PC-3 (cell line): ENCODE data around the gene SUGCT. TPM values are rescaled to one million over a fixed set of nuclear protein-coding genes. Genes with fewer than 3 reads are reported as not detected.
A peak's percentile ranks its signal among the peaks of the same experiment; 100 is the strongest.

Experiments used
- ATAC-seq: fragments of 200-7000 bp; cut with Tn5 transposase; 2 replicates; pipeline ENCODE4 v1.9.1; 2020; ENCODE audit warnings: mild to moderate bottlenecking, moderate library complexity
- BruUV-seq: library from RNA; stranded (reverse); fragments of 400-500 nt; replicated peaks from 2 replicates; lab custom pipeline; 2021; lab: Mats Ljungman, UMichigan
- CTCF ChIA-PET: fragments of 300-600 bp; sonication (Branson Sonifier 250); formaldehyde crosslinking; loops from one replicate; lab custom pipeline; 2022; ENCODE audit warnings: antibody characterized with exemption; lab: Charles Lee
- POLR2A ChIA-PET: fragments of 300-600 bp; sonication (Branson Sonifier 250); formaldehyde crosslinking; loops from one replicate; lab custom pipeline; 2022; ENCODE audit warnings: antibody characterized with exemption; ENCODE audit not compliant: unreplicated experiment; lab: Charles Lee
- DNase-seq: peaks from one replicate; pipeline ENCODE4 v3.0.0-alpha.2; 2015
- H2AFZ ChIP-seq: fragments of 300-600 bp; sonication (generic); 2 replicates; pipeline ENCODE4 v1.6.0; 2016; ENCODE audit warnings: antibody characterized with exemption, low read length
- H3F3A ChIP-seq: fragments of 300-600 bp; sonication (generic); one replicate; pipeline ENCODE4 v1.6.0; 2017; ENCODE audit warnings: antibody characterized with exemption, low read length, control low read depth, mild to moderate bottlenecking; ENCODE audit not compliant: unreplicated experiment
- H3K27ac ChIP-seq: fragments of 300-600 bp; sonication (generic); 2 replicates; pipeline ENCODE4 v1.5.1; 2016; ENCODE audit warnings: mild to moderate bottlenecking, low read length
- H3K27me3 ChIP-seq: fragments of 300-600 bp; sonication (generic); 2 replicates; pipeline ENCODE4 v1.6.1; 2016; ENCODE audit warnings: low read length, mixed read lengths
- H3K36me3 ChIP-seq: fragments of 300-600 bp; sonication (generic); 2 replicates; pipeline ENCODE4 v1.6.1; 2016; ENCODE audit warnings: low read depth, mixed run types, low read length, mixed read lengths
- H3K4me1 ChIP-seq: fragments of 300-600 bp; sonication (generic); 2 replicates; pipeline ENCODE4 v1.5.1; 2016; ENCODE audit warnings: low read length; ENCODE audit not compliant: insufficient read depth
- H3K4me2 ChIP-seq: fragments of 300-600 bp; sonication (generic); 2 replicates; pipeline ENCODE4 v1.6.0; 2016; ENCODE audit warnings: low read length
- H3K4me3 ChIP-seq: fragments of 300-600 bp; sonication (generic); 2 replicates; pipeline ENCODE4 v1.5.1; 2016; ENCODE audit warnings: mild to moderate bottlenecking, low read length, mixed read lengths
- H3K79me2 ChIP-seq: fragments of 300-600 bp; sonication (generic); 2 replicates; pipeline ENCODE4 v1.6.1; 2017; ENCODE audit warnings: low read length, mixed read lengths
- H3K9ac ChIP-seq: fragments of 300-600 bp; sonication (generic); 2 replicates; pipeline ENCODE4 v1.6.0; 2016; ENCODE audit warnings: mild to moderate bottlenecking, low read length
- H3K9me2 ChIP-seq: fragments of 300-600 bp; sonication (generic); replicated peaks from 2 replicates; pipeline ENCODE4 v1.6.1; 2016; ENCODE audit warnings: mixed run types, low read length, mixed read lengths
- H3K9me3 ChIP-seq: fragments of 300-600 bp; sonication (generic); 2 replicates; pipeline ENCODE4 v1.6.1; 2016; ENCODE audit warnings: low read length, mixed read lengths
- H4K20me1 ChIP-seq: fragments of 300-600 bp; sonication (generic); 2 replicates; pipeline ENCODE4 v1.6.1; 2016; ENCODE audit warnings: low read length, mixed read lengths
- EZH2 ChIP-seq: fragments of 300-600 bp; sonication (generic); IDR thresholded peaks from one replicate; pipeline ENCODE4 v1.6.1; 2017; ENCODE audit warnings: antibody characterized with exemption, mild to moderate bottlenecking, low read length; ENCODE audit not compliant: unreplicated experiment
- EZH2phosphoT487 ChIP-seq: fragments of 300-600 bp; sonication (generic); IDR thresholded peaks from 2 replicates; pipeline ENCODE4 v1.6.1; 2018; ENCODE audit warnings: mild to moderate bottlenecking, antibody characterized with exemption, low read length, borderline replicate concordance
- intact Hi-C: fragments of 100-400 bp; cut with micrococcal nuclease; formaldehyde crosslinking; loops from 2 replicates; pipeline ENCODE4 v1.9.0; 2023
- total RNA-seq: library from RNA; depleted of rRNA; stranded (reverse); fragments of >200 nt; gene quantifications from 2 replicates; pipeline ENCODE4 v1.2.3, GENCODE V29; 2014
- TF ChIP-seq, protein P1 (sequence below): fragments of 300-600 bp; sonication (generic); conservative IDR thresholded peaks from 2 replicates; pipeline ENCODE4 v1.5.1; 2017; ENCODE audit warnings: antibody characterized with exemption, low read depth, mild to moderate bottlenecking, low read length

SUGCT gene
- total RNA-seq, 1 experiment from 2014 or later = 2.9 TPM

DNA sequence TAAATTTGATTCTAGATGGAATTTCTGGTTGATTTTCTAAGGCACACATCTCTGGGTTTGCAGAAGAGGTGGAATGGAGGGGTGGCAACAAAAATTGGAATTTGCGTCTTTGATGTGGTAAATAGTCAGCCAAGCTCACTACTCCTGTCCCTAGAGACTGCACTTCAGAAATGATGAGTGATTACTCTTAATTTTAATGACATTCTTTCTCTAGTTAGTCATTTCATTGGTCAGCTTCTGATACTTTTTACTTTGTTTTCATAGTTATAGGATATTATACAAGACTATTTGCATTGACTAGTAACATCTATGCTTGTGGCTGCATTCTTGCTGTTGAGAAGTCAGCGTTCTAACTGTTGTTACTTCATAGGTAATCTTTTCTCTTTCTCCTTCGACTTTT is 658.3 kb downstream of the SUGCT start:
- Histone ChIP-seq H3K9me3 (no peaks in the 10 kb centered on the region), H3K4me1 (peaks cover 8% of the 10 kb centered on the region; the same call in 1 of the 2 replicates), H3K27me3 (no peaks in the 10 kb centered on the region), H3F3A (no peaks in the 10 kb centered on the region), H3K79me2 (no peaks in the 10 kb centered on the region), H3K9me2 (no peaks in the 10 kb centered on the region), H3K4me3 (no peak overlapping the region), H2AFZ (no peak overlapping the region), H4K20me1 (no peaks in the 10 kb centered on the region), H3K36me3 (no peaks in the 10 kb centered on the region), H3K27ac (no peak overlapping the region), H3K9ac (no peak overlapping the region), H3K4me2 (0 out of 2 replicates have a peak overlapping the region, but pooled peaks have one; percentile 29)
- DNase-seq (peak; percentile 71), ATAC-seq (peak; percentile 95)
- no TSS peak for BruUV-seq
- intact Hi-C loops = loop anchor here (1.0 kb wide), 1 partner anchor 15 kb away; no protein-coding TSS in a partner anchor
- ChIA-PET POLR2A (no interaction called here), CTCF (no interaction called here)
- TF ChIP-seq EZH2phosphoT487 (no peak), EZH2 (no peak)
- TF ChIP-seq, protein P1, sequence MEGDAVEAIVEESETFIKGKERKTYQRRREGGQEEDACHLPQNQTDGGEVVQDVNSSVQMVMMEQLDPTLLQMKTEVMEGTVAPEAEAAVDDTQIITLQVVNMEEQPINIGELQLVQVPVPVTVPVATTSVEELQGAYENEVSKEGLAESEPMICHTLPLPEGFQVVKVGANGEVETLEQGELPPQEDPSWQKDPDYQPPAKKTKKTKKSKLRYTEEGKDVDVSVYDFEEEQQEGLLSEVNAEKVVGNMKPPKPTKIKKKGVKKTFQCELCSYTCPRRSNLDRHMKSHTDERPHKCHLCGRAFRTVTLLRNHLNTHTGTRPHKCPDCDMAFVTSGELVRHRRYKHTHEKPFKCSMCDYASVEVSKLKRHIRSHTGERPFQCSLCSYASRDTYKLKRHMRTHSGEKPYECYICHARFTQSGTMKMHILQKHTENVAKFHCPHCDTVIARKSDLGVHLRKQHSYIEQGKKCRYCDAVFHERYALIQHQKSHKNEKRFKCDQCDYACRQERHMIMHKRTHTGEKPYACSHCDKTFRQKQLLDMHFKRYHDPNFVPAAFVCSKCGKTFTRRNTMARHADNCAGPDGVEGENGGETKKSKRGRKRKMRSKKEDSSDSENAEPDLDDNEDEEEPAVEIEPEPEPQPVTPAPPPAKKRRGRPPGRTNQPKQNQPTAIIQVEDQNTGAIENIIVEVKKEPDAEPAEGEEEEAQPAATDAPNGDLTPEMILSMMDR = no peak

- Histone ChIP-seq H3K79me2 (no peaks in the 10 kb centered on the region), H3K27me3 (no peaks in the 10 kb centered on the region), H3K9me3 (no peaks in the 10 kb centered on the region), H3K4me3 (no peak overlapping the region), H3K27ac (no peak overlapping the region), H4K20me1 (no peaks in the 10 kb centered on the region), H3K9ac (no peak overlapping the region), H3K36me3 (no peaks in the 10 kb centered on the region), H2AFZ (no peak overlapping the region), H3K9me2 (no peaks in the 10 kb centered on the region), H3K4me1 (peaks cover 8% of the 10 kb centered on the region; the same call in 1 of the 2 replicates), H3K4me2 (no peak overlapping the region), H3F3A (no peaks in the 10 kb centered on the region)
- ATAC-seq (no peak), DNase-seq (no peak)
- ChIA-PET CTCF (no interaction called here), POLR2A (no interaction called here)
- intact Hi-C loops = no loop called here
- no TSS peak for BruUV-seq
- TF ChIP-seq EZH2phosphoT487 (no peak), EZH2 (no peak)
- TF ChIP-seq, protein P1 = no peak
Measured at GRCh38 chr7:40795607-40796006, 660.8 kb downstream of the SUGCT start.

DNA sequence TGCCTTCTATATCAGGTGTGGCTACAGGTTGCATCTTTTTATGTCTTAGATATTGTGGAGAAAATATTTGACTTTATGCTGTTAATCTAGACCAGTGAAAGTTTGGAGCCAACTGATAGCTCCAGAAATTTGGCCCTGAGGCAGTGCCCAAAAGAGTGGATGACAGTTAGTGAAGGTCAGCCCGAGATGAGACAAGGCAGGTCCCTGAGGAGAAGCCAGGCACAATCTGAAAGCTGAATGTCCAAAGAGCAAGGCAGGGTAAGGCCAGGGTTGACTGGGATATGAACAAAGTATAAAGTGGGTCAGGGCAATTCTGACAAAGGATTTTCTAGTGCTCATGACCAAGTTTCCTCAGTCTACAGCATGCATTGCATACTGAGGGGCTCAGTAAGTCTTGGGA is 661.9 kb downstream of the SUGCT start:
- H2AFZ ChIP-seq = no peak overlapping the region
- H3K79me2 ChIP-seq = no peaks in the 10 kb centered on the region
- no peaks in the 10 kb centered on the region for H3K9me3 ChIP-seq
- no peak overlapping the region for H3K4me2 ChIP-seq
- TF ChIP-seq, protein P1 = no peak
- TF ChIP-seq EZH2 = no peak
- TF ChIP-seq EZH2phosphoT487 = no peak
- no peaks in the 10 kb centered on the region for H3K9me2 ChIP-seq
- no peaks in the 10 kb centered on the region for H3K27me3 ChIP-seq
- intact Hi-C loops = no loop called here
- BruUV-seq = no TSS peak
- peaks cover 8% of the 10 kb centered on the region; the same call in 1 of the 2 replicates for H3K4me1 ChIP-seq
- H3K4me3 ChIP-seq = no peak overlapping the region
- ChIA-PET POLR2A (interaction anchor here (0.6 kb wide), 1 partner anchor 20 kb away, joined by 3 read pairs; no protein-coding TSS in a partner anchor), CTCF (no interaction called here)
- H3K9ac ChIP-seq = no peak overlapping the region
- no peaks in the 10 kb centered on the region for H4K20me1 ChIP-seq
- DNase-seq = no peak
- H3K27ac ChIP-seq = no peak overlapping the region
- H3F3A ChIP-seq = no peaks in the 10 kb centered on the region
- no peak for ATAC-seq
- no peaks in the 10 kb centered on the region for H3K36me3 ChIP-seq
